GM21737 (cell line): ENCODE measurements around the gene SMYD3.

Experiments used
- ATAC-seq: cut with Tn5 transposase; IDR thresholded peaks from one replicate; pipeline ENCODE4 v1.9.1; 2021; ENCODE audit warnings: mild to moderate bottlenecking, moderate library complexity; ENCODE audit not compliant: unreplicated experiment

Gene SMYD3

DNA sequence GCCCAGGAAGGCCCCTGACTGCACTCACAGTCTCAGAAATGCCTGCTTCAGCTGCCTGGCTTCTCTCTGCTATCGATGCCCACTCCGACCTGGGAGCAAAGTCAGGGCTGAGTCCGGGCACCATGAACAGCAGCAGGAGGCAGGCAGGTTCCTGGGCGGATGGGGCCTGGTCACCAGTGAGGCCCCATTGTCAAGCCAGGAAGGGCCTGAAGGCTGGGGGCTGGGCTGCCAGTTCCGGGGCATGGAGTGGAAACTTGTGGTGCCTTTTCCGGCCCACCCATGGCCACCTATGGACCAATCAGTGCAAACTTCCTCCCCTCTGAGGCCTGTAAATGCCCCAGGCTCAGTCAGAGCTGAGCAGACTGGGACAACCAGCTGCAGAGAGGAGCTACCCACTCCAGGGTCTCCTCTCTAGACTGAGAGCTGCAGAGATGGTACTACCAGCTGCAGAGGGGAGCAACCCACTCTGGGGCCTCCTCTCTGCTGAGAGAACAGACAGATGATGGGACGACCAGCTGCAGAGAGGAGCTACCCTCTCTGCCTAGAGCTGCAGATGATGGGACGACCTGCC is 286.5 kb downstream of the SMYD3 start:
- no peak for ATAC-seq

DNA sequence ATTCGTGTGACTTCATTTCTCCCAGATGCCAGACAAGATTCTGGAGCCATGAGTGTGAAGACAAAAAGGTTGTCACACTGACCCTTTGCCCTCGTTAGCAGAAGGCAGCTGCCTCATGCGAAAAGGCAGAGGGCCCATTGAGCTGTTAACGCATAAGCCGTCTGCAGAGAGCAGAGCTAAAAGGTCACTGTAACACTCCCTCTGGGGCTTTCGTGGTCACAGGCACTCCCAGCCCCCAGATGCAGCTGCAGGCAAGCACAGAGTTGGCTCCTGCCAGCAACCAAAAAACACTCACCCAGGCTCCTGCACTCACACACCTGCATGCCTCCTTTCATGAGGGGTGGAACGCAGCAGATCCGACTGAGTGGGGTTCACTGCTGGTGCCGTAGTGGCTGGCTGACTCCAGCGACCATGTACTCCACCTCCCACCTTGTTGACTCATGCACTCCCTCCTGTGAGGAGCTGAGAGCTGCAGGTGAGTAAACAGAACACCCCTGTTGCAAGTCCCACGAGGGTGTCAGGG is 287.5 kb downstream of the SMYD3 start:
- no peak for ATAC-seq

GRCh38 chr1:246218686-246219085 is 288.4 kb downstream of the SMYD3 start:
- ATAC-seq: no peak

DNA sequence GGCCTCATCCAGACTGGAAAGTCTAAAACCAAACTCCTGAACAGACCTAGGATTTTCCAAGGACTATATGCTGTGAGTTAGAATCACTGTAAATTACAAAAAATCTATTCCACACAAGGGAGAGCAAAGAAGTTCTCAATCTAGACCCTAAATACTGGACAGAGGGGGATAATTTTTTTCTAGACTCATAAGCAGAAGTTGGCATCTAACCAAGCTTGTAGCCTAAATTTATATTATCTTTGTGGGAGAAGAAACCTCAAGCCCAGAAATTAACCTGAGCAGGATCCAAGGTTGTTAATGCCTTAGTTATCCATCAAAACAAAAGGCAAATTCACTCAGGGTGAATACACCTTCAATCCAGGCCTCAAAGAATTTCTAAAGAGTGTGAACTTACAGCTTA is 290.2 kb downstream of the SMYD3 start:
- ATAC-seq: no peak

DNA sequence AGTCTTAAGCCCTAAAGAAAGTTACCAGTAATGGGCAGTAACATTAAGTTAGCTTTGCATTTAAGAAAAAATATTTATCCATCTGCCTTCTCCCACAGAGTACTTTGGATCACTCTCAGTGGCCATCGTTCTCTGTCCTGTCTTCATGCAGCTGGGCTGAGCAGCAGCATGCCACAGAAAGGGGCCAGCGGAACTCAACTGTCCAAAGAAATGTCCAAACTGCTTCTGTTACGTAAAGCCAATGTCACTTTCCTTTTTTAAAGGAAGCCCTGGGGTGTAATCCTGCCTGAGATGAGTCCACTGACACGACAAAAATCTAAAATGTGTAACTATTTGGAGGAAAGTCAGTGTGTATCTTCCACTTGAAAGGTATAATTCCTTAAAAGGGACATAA is 291.6 kb downstream of the SMYD3 start:
- ATAC-seq: no peak

DNA sequence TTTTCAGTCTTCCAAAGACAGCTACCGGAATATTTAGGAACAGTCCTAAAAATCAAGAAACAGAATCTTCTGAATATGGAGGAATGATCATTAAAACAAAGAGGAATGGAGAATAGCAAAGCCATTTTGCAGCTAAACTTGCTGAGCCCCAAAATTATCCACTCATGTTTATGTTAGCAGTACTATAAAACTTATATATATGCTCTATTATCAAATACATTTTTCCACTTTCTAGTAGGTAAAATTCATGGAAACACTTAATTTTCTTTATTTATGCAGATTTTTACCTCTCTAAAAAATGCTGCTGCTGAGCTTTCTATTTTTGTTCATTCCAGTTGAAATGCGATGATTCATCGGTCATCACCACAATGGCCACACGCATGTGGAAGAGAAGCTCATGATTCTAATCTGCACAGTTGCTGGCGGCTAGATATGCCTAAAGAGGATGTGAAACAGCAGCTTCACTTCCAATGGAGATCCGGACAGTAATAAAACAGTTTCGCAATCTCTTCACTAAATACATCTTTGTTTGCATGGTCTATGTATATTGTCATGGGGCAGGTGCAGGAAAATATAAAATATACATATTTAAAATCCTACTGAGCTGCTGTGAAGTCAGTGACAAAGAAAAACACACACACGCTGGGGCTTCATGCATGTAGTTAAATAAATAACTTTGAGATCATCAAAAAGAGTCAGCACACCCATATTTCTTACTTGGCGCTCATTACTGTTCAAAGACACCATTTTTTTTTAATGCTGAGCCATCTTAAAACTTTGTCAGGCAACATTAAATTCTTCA is 292.2 kb downstream of the SMYD3 start:
- ATAC-seq: peak; percentile 95

DNA sequence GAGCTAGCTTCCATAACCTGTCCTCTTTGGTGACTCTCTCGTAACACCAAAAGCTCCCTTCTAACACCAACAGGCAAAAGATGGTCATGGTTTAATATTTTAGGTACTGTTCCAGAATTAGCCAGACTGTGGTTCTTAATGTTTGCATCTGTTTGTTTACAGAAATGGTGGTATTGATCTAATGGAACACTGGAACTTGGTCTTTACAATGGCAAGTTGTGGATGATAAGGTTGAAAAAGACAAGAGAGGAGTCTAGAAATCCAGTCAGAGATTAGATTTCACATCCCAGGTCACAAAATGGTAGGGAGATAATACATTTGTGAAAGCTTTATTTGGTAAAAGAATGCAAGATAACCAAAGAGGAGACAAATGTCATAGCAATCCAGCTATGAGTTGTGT is 293.1 kb downstream of the SMYD3 start:
- ATAC-seq: no peak

GRCh38 chr1:246213502-246213901 is 293.6 kb downstream of the SMYD3 start:
- ATAC-seq: no peak

GRCh38 chr1:246213036-246213435 is 294.0 kb downstream of the SMYD3 start:
- ATAC-seq: no peak

GRCh38 chr1:246212013-246212412 is 295.1 kb downstream of the SMYD3 start:
- no peak for ATAC-seq

- no peak for ATAC-seq
Observed at GRCh38 chr1:246210756-246211155, 296.3 kb downstream of the SMYD3 start.

DNA sequence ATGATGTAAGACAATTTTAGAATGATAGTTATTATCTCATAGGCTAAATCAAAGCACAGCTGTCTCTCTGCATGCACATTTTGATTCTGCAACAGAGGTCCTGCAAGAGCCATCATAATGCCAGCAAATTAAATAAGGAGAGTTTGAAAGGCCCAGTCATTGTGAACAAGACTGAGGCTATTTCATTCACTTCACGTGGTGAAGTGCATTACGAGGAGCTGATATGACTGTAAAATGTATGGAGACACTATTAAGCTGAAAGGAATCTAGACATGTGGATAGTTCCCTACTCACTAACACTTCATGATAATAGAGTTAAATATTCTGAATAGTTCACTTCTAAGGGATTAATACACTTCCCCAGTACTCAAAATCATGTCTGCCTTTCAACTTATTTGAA is 299.0 kb downstream of the SMYD3 start:
- no peak for ATAC-seq

DNA sequence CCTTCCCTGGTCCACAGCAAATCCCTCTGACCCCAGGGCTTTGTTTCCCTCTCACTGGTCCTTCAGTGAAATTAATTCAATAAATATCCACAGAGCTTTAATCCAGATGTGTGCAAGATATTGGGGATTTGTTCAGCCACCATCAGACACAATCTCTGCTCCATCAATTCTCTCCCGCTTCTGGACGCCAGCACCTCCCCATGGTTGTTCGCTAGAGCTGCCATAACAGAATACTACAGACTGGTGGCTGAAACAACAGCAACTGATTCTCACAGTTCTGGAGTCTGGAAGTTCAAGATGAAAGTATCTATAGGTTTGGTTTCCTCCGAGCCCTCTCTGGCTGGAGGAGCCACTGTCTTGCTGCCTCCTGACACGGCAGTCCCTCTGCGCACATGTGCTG is 303.9 kb downstream of the SMYD3 start:
- ATAC-seq: no peak

GRCh38 chr1:246200738-246201137 is 306.3 kb downstream of the SMYD3 start:
- ATAC-seq: no peak

DNA sequence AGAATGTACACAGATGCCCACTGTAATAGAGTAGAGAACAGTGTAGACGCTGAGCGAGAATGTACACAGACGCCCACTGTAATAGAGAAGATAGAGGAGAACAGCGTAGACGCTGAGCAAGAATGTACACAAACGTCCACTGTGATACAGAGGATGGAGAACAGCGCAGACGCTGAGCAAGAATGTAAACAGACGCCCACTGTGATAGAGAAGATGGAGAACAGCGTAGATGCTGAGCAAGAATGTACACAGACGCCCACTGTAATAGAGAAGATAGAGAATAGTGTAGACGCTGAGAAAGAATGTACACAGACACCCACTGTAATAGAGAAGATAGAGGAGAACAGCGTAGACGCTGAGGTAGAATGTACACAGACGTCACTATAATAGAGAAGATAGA is 306.9 kb downstream of the SMYD3 start:
- no peak for ATAC-seq

DNA sequence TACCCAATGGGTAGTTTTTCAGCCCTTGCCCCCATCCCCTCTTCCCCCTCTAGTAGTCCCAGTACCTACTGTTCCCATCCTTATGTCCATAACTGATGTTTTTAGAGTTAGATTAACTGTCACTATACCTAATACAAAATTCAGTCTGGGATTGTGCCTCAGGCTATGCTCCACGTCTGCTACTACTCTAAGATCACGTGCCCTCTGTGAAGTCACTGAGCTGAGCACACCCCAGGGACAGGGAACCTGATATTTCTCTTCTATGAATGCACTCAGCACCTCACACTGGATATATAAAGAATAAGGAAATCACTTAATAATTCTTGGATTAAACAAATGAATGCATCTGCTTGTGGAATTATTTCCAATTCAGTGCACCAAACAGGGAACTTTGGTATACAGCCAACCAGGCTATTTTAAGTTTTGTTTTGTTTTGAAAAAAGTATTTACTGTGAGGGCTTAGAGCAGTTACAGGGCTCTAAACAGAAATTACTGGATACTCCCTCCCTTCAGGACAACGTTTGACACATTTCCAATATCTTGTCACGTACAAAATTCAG is 307.9 kb downstream of the SMYD3 start:
- ATAC-seq: no peak

DNA sequence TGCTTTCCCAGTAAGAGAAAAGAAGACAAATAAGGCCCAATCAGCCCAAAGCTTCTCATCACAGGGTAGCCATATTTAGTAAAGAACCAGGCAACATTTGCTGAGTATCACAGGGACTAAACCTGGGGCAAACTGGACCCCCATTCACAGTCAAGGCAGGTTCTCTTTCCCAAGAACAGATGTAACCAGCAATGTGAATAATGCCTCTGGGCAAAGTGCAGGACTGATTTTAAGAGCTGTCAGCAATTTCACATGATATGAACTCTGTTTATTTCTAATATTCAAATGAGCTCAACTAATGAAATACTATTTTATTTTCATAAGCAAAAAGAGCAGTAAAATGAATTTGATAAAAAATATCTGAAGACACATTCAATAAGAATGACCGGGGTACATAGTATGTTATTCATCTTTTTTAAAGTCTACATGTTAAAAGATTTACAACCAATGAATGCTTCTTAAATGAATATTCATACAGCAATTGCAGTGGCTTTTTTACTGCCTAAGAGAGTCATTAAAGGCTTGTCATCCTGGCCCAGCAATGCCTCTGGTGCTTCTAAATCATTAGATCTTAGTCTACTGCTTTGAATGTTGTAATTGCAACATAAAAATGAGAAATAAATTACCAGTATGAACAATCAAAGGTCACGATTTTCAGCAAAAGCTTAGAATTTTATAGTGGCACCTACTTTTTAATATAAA is 308.8 kb downstream of the SMYD3 start:
- no peak for ATAC-seq

GRCh38 chr1:246197076-246197475 is 310.0 kb downstream of the SMYD3 start:
- no peak for ATAC-seq

DNA sequence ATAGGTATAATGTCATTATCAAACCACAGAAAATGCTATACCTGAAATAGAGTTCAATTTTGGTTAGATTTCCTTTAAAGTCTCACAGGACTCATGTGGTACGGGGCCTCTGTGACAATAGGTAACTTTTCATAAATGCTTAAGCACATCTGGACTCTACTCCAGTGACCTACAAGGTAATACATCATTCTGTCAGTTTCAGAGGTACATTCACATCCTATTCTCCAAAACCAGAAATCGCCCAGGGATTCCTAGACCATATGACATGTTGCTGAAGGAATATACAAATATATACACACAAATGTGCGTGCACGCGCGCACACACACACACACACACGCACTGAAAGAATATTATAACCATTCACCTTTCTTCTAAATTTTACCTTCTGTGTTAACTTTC is 311.8 kb downstream of the SMYD3 start:
- ATAC-seq: no peak

DNA sequence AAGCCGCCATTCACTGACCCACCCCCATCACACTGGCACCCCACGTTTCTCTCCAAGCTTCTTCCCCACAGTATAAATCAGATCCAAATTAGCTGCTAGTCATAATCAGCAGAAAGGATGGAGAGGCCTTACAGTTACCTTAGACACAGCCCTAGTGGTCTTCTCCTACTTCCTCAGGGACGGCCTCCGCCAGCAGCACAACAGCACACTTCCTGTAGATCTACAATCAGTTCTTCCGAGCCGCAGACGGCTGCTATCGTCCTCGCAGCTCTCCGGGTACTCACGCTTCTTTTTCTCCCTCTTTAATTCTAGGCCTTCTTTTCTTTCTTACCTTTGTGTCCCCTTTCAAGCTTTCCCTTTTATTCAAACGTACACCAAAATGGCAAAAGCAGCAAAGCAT is 313.5 kb downstream of the SMYD3 start:
- no peak for ATAC-seq

- ATAC-seq: no peak
Observed at GRCh38 chr1:246189126-246189525, 318.0 kb downstream of the SMYD3 start.
